ENCODE data around the gene PRKG1. TPM values are rescaled to one million over a fixed set of nuclear protein-coding genes. Genes with fewer than 3 reads are reported as not detected.

Gene PRKG1
- total and polyA plus RNA-seq, 4 donors: 6.8 to 38.1 (median 15.4) TPM

DNA sequence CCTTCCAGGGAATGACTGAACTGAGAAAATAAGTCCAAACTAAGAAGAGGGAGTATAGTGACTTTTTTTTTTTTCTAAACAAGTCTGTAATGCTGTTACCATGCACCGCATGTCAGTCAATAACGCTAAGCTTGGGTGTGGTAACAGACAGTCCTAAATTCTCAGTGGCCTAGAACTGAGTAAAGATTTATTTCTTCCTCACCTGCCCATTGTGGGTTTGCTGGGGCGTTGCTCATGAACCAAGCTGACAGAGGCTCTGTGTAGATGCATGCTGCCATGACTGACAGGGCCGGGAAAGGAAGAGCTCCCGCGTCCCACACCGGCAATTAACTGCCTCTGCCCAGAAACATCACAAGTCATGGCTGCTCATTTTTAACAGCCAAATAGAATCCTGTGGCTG, 25.5 kb upstream of the PRKG1 start:
- H3K4me1 ChIP-seq (ENCODE audit: control insufficient read depth, insufficient read depth, low read length): no peaks in the 10 kb centered on the region
- H3K36me3 ChIP-seq (ENCODE audit: control insufficient read depth, insufficient read depth, low read length): no peaks in the 10 kb centered on the region
- H3K27me3 ChIP-seq (ENCODE audit: control insufficient read depth, insufficient read depth, low read length): no peaks in the 10 kb centered on the region
- no peak for DNase-seq (ENCODE audit: low read depth in 4 of 6, low spot score in 6 of 6)
- no peak overlapping the region for H3K27ac ChIP-seq (ENCODE audit: low read depth, low read length)
- WGBS (ENCODE audit: insufficient coverage): 56% methylated on average over 2 of the region's 7 CpGs
- no peak overlapping the region for H3K4me3 ChIP-seq (ENCODE audit: low read depth, low read length)
- H3K9me3 ChIP-seq (ENCODE audit: control insufficient read depth, insufficient read depth, low read length): no peaks in the 10 kb centered on the region

DNA sequence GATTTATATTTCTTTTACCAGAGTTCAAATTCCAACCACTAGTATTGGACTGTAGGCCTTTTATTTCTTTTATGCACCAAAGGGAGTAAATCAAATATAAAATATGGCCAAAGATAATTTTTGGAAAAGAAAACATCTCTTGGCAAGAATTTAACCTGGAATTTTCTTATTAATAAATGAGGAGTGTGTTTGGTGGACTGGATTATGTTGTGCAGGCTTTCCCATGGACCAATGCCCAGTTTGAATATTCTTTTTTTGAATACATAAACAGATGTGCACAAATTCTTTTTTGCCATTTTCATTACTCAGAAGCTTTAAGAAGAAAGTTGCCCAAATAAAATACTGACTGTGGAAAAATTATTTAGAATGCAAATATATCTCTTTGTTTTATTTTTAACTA, 22.1 kb upstream of the PRKG1 start:
- no peak overlapping the region for H3K4me3 ChIP-seq (ENCODE audit: low read depth, low read length)
- no peaks in the 10 kb centered on the region for H3K27me3 ChIP-seq (ENCODE audit: control insufficient read depth, insufficient read depth, low read length)
- H3K9me3 ChIP-seq (ENCODE audit: control insufficient read depth, insufficient read depth, low read length): no peaks in the 10 kb centered on the region
- H3K36me3 ChIP-seq (ENCODE audit: control insufficient read depth, insufficient read depth, low read length): no peaks in the 10 kb centered on the region
- DNase-seq (ENCODE audit: low read depth in 4 of 6, low spot score in 6 of 6): no peak
- H3K4me1 ChIP-seq (ENCODE audit: control insufficient read depth, insufficient read depth, low read length): no peaks in the 10 kb centered on the region
- no peak overlapping the region for H3K27ac ChIP-seq (ENCODE audit: low read depth, low read length)

DNA sequence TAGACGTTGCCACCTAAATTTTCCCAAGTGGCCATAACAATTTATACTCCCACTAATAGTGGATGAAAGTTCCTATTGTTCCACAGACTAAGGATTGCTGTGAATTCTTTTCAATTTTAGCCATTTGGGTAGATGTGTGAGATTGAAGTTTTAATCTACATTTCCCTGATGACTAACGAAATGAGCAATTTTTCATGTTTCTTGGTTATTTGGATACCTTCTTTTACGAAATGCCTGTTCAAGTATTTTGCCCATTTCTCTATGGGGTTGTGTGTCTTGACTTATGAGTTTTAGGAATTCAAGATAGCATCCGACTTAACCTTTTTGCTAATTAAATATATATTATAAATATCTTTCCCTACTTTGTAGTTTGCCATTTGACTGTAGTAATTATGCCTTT, 16.4 kb upstream of the PRKG1 start:
- no peak overlapping the region for H3K4me3 ChIP-seq (ENCODE audit: low read depth, low read length)
- H3K36me3 ChIP-seq (ENCODE audit: control insufficient read depth, insufficient read depth, low read length): no peaks in the 10 kb centered on the region
- peaks cover 2% of the 10 kb centered on the region for H3K9me3 ChIP-seq (ENCODE audit: control insufficient read depth, insufficient read depth, low read length)
- no peaks in the 10 kb centered on the region for H3K4me1 ChIP-seq (ENCODE audit: control insufficient read depth, insufficient read depth, low read length)
- no CpG with 5 or more reads among the region's 4 CpGs for WGBS (ENCODE audit: insufficient coverage)
- DNase-seq (ENCODE audit: low read depth in 4 of 6, low spot score in 6 of 6): no peak
- H3K27me3 ChIP-seq (ENCODE audit: control insufficient read depth, insufficient read depth, low read length): no peaks in the 10 kb centered on the region
- H3K27ac ChIP-seq (ENCODE audit: low read depth, low read length): no peak overlapping the region

DNA sequence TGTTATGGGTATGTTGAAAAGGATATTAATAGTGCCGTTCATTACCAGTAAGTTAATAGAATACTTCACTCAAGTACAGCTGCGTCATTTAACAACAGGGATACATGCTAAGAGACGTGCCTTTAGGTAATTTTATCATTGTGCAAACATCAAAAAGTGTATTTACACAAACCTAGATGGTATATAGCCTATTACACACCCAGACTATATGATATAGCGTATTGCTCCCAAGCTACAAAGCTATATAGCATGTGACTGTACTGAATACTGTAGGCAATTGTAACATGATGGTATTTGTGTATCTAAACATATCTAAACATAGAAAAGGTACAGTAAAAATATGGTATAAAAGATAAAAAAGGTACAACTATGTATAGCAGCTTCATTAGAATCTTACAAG, 11.1 kb upstream of the PRKG1 start:
- H3K27me3 ChIP-seq (ENCODE audit: control insufficient read depth, insufficient read depth, low read length): no peaks in the 10 kb centered on the region
- H3K27ac ChIP-seq (ENCODE audit: low read depth, low read length): no peak overlapping the region
- no peak for DNase-seq (ENCODE audit: low read depth in 4 of 6, low spot score in 6 of 6)
- H3K36me3 ChIP-seq (ENCODE audit: control insufficient read depth, insufficient read depth, low read length): no peaks in the 10 kb centered on the region
- WGBS (ENCODE audit: insufficient coverage): no CpG with 5 or more reads among the region's 4 CpGs
- H3K9me3 ChIP-seq (ENCODE audit: control insufficient read depth, insufficient read depth, low read length): no peaks in the 10 kb centered on the region
- H3K4me1 ChIP-seq (ENCODE audit: control insufficient read depth, insufficient read depth, low read length): no peaks in the 10 kb centered on the region
- no peak overlapping the region for H3K4me3 ChIP-seq (ENCODE audit: low read depth, low read length)

DNA sequence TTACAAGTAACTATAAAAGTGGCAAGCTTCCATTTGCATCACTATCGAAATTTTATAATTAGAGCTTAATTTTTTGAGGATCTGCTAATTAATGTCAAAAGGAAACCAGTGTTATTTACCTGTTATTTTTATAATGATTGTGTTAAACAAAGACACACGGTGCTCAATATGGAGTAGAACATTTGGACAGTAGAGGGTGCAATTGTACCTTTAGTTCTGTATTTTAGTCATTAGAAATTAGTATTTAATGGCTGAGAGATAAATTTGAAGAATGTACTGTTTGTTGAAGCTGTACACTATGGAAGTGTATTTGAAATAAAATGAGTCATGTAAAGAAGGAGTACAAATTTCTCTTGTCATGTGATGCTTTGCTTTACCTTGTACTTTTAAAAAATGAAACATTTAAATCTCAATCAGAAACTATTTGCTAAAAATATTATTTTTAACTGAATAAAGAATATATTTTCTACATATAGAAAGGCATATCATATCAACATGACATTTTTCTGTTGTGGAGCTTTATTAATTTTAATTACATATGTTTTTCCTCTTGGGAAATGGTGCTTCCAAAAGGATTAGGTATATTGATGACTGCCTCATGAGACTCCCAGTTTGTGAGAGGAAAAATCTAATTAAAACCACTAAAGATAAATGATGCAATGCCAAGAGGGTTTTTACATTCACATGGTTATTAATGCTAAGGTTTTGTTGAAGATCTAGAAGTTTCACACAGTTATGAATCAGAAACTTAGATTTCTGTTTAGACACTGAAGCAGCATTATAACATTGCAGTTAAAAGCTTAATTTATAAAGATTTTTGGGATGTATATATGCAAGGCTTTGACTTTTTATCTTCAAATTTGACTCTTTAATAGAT, 10.4 kb upstream of the PRKG1 start:
- Histone ChIP-seq H3K27ac (ENCODE audit: low read depth, low read length) (no peak overlapping the region), H3K36me3 (ENCODE audit: control insufficient read depth, insufficient read depth, low read length) (no peaks in the 10 kb centered on the region), H3K27me3 (ENCODE audit: control insufficient read depth, insufficient read depth, low read length) (no peaks in the 10 kb centered on the region), H3K4me3 (ENCODE audit: low read depth, low read length) (no peak overlapping the region), H3K9me3 (ENCODE audit: control insufficient read depth, insufficient read depth, low read length) (no peaks in the 10 kb centered on the region), H3K4me1 (ENCODE audit: control insufficient read depth, insufficient read depth, low read length) (no peaks in the 10 kb centered on the region)
- no CpG with 5 or more reads among the region's 2 CpGs for WGBS (ENCODE audit: insufficient coverage)
- DNase-seq (ENCODE audit: low read depth in 4 of 6, low spot score in 6 of 6): peak in 3 of 6 donors; percentile 52 to 90 (median 71)

DNA sequence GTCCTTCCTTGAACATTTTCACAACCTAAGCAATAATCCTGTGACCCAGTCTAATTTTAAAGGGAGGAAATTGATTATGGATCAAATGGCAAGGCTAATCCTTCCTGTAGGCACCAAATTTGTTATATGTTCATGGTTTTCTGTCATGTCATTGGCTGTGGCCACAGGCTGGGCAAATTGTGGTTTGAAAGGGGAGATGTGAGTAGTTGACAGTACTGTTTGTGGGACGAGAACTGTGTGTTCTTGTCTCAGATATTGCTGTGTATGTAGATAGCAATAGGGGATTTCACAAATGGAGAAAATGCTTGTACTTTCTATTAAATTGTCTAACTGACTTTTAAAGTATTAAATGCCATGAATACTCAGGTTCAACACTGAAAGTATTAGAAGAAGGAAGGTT, 8.1 kb upstream of the PRKG1 start:
- no peaks in the 10 kb centered on the region for H3K36me3 ChIP-seq (ENCODE audit: control insufficient read depth, insufficient read depth, low read length)
- WGBS (ENCODE audit: insufficient coverage): 83% methylated on average over 1 of the region's 1 CpG
- H3K9me3 ChIP-seq (ENCODE audit: control insufficient read depth, insufficient read depth, low read length): no peaks in the 10 kb centered on the region
- H3K27me3 ChIP-seq (ENCODE audit: control insufficient read depth, insufficient read depth, low read length): no peaks in the 10 kb centered on the region
- no peaks in the 10 kb centered on the region for H3K4me1 ChIP-seq (ENCODE audit: control insufficient read depth, insufficient read depth, low read length)
- no peak for DNase-seq (ENCODE audit: low read depth in 4 of 6, low spot score in 6 of 6)
- H3K27ac ChIP-seq (ENCODE audit: low read depth, low read length): no peak overlapping the region
- H3K4me3 ChIP-seq (ENCODE audit: low read depth, low read length): no peak overlapping the region

DNA sequence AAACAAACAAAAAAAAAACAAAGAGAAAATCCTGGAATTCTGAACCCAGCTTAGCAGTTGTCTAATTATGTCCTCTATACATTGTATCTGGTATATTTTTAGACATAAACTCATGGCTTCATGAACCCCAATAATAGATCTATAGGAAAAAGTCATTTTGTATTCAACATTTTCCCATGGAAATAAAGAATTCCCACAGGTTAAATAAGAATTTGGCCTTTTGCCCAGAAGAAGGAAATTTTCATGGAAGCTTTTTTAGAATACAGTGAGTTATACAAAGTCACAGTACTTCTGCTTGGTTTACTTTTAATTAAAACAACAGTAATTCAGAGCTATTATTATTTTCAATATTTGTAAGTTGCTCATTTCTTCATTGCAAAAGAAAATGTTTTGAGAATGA, 2.1 kb upstream of the PRKG1 start:
- Histone ChIP-seq H3K27ac (ENCODE audit: low read depth, low read length) (no peak overlapping the region), H3K27me3 (ENCODE audit: control insufficient read depth, insufficient read depth, low read length) (peaks cover 4% of the 10 kb centered on the region), H3K4me1 (ENCODE audit: control insufficient read depth, insufficient read depth, low read length) (peaks cover 8% of the 10 kb centered on the region), H3K36me3 (ENCODE audit: control insufficient read depth, insufficient read depth, low read length) (no peaks in the 10 kb centered on the region), H3K9me3 (ENCODE audit: control insufficient read depth, insufficient read depth, low read length) (no peaks in the 10 kb centered on the region), H3K4me3 (ENCODE audit: low read depth, low read length) (no peak overlapping the region)
- DNase-seq (ENCODE audit: low read depth in 4 of 6, low spot score in 6 of 6): no peak

DNA sequence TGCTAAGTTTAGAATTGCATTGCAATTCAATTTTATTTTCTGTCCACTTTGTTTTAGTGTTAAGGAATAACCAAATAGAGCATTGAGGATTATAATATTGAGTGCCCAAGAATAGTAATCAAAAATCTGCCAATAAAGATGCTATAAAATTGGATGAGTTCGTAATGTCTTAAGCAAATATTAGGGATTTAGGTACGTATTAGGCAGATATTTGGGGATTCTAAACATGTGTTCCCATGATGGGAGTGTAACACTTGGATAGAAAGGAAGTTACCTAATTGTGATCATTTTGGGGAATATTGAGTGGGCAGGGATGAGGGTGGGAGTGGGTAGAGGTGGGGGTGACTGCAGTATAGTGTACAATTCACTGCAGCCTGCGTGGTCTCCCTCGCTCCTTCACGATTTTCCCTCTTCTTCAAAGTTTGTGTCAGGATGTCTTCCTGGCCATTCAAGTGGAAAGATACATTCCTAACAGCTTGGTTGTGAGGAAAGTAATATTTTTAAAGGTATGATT, 1.3 kb upstream of the PRKG1 start:
- Histone ChIP-seq H3K27ac (ENCODE audit: low read depth, low read length) (peak overlapping the region; percentile 85), H3K9me3 (ENCODE audit: control insufficient read depth, insufficient read depth, low read length) (no peaks in the 10 kb centered on the region), H3K27me3 (ENCODE audit: control insufficient read depth, insufficient read depth, low read length) (peaks cover 4% of the 10 kb centered on the region), H3K4me1 (ENCODE audit: control insufficient read depth, insufficient read depth, low read length) (peaks cover 8% of the 10 kb centered on the region), H3K36me3 (ENCODE audit: control insufficient read depth, insufficient read depth, low read length) (no peaks in the 10 kb centered on the region), H3K4me3 (ENCODE audit: low read depth, low read length) (peak overlapping the region; percentile 84)
- whole genome bisulfite sequencing (ENCODE audit: insufficient coverage): 74% methylated on average over 4 of the region's 5 CpGs
- DNase-seq (ENCODE audit: low read depth in 4 of 6, low spot score in 6 of 6): no peak

DNA sequence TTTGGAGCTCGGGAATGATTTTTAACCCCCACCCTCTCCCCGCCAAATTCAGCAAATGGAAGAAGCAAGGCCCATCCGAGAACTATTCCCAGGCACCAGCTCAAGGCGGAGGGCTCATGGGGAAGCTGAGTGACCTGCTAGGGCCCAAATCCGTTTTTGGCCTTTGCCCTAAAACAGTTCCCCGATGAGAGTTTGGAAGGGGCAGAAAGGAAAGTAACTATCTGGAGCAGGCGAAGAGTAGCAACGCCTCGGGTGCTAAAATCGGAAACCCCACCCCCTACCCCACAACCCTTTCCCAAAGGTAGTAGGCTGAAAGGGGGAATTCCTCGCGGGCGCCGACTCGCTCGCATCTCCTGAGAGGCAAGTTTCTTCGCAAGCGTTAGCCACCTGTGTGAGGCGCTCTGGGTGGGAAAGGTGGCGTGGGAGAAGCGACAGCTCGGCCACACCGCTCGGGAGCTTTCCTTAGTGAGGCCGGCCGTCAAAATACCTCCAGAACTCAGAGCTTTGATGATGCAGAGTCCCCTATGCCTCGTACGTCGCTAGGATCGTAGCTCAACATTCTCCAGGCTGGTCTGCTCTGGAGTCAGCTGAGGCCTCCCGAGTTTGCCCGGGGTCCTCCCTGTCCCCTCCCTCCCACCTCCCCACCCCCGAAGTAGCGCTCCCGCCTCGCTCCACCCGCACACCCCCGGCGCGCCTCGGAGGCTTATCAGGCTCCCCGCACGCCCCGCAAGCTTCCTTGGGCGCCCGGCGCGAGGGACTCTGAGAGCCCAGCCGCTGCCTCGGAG, 642 bp upstream of the PRKG1 start:
- DNase-seq (ENCODE audit: low read depth in 4 of 6, low spot score in 6 of 6): peak in 2 of 6 donors; percentile 62 to 73
- no peaks in the 10 kb centered on the region for H3K9me3 ChIP-seq (ENCODE audit: control insufficient read depth, insufficient read depth, low read length)
- 1% methylated on average over 36 of the region's 50 CpGs for WGBS (ENCODE audit: insufficient coverage)

More for the DNA sequence above, 642 bp upstream of the PRKG1 start:
- Histone ChIP-seq H3K4me1 (ENCODE audit: control insufficient read depth, insufficient read depth, low read length) (peaks cover 8% of the 10 kb centered on the region), H3K4me3 (ENCODE audit: low read depth, low read length) (peak overlapping the region; percentile 84), H3K27ac (ENCODE audit: low read depth, low read length) (peak overlapping the region; percentile 85), H3K27me3 (ENCODE audit: control insufficient read depth, insufficient read depth, low read length) (peaks cover 4% of the 10 kb centered on the region), H3K36me3 (ENCODE audit: control insufficient read depth, insufficient read depth, low read length) (no peaks in the 10 kb centered on the region)
